HL-60 (cell line): ENCODE data around the gene CDKL1.

Source experiments
- DNase-seq, 2 experiments: peaks; one replicate each; pipeline ENCODE4 v3.0.0-alpha.2; 2010 to 2020; ENCODE audit warnings: low read depth in 1 of 2, low spot score in 1 of 2
- H3K27ac ChIP-seq: fragments of 250-450 bp; sonication (Bioruptor Pico); replicated peaks from 2 replicates; pipeline ENCODE4 v1.5.1; 2020; ENCODE audit warnings: mild to moderate bottlenecking, moderate library complexity
- H3K27me3 ChIP-seq: fragments of 250-450 bp; sonication (Bioruptor Pico); 2 replicates; pipeline ENCODE4 v1.5.1; 2021; ENCODE audit warnings: mild to moderate bottlenecking, moderate library complexity; ENCODE audit not compliant: insufficient read depth, poor library complexity, severe bottlenecking
- H3K4me3 ChIP-seq: replicated peaks from 2 replicates; pipeline ENCODE4 v1.5.1; 2011; ENCODE audit warnings: mild to moderate bottlenecking, control low read depth, low read length; ENCODE audit not compliant: insufficient read depth
- GABPA ChIP-seq: IDR thresholded peaks from 2 replicates; pipeline ENCODE4 v1.6.1; 2012; ENCODE audit warnings: low read depth
- POLR2AphosphoS5 ChIP-seq: IDR thresholded peaks from 2 replicates; pipeline ENCODE4 v1.6.1; 2012; ENCODE audit warnings: low read depth
- SPI1 ChIP-seq: IDR thresholded peaks from 2 replicates; pipeline ENCODE4 v1.6.1; 2012; ENCODE audit warnings: low read depth, mild to moderate bottlenecking, borderline replicate concordance
- TF ChIP-seq, protein P1 (sequence below): IDR thresholded peaks from one replicate; pipeline ENCODE4 v1.5.1; 2011; ENCODE audit warnings: low read length, control low read depth, inconsistent platforms; ENCODE audit not compliant: insufficient read depth
- TF ChIP-seq, protein P2 (sequence below): IDR thresholded peaks from 2 replicates; pipeline ENCODE4 v1.6.1; 2012; ENCODE audit warnings: low read depth; ENCODE audit not compliant: insufficient replicate concordance

Gene CDKL1

DNA sequence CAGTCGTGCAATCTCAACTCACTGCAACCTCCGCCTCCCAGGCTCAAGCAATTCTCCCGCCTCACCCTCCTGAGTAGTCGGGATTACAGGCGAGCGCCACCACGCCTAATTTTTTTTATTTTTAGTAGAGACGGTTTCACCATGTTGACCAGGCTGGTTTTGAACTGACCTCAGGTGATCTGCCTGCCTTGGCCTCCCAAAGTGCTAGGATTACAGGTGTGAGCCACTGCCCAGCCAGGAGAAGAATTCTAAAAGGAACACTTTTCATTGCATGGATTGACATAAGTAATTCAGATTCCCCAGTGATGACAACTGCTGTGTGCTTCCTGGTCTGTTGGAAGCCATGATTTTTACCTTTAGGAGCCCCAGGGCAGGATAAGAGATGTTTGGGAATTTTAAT lies 62.5 kb downstream of the CDKL1 start:
- no peaks in the 10 kb centered on the region for H3K27me3 ChIP-seq
- no peak overlapping the region for H3K4me3 ChIP-seq
- no peak for DNase-seq
- no peak overlapping the region for H3K27ac ChIP-seq
- TF ChIP-seq POLR2AphosphoS5 (no peak), SPI1 (no peak), GABPA (no peak)
- TF ChIP-seq, protein P1, sequence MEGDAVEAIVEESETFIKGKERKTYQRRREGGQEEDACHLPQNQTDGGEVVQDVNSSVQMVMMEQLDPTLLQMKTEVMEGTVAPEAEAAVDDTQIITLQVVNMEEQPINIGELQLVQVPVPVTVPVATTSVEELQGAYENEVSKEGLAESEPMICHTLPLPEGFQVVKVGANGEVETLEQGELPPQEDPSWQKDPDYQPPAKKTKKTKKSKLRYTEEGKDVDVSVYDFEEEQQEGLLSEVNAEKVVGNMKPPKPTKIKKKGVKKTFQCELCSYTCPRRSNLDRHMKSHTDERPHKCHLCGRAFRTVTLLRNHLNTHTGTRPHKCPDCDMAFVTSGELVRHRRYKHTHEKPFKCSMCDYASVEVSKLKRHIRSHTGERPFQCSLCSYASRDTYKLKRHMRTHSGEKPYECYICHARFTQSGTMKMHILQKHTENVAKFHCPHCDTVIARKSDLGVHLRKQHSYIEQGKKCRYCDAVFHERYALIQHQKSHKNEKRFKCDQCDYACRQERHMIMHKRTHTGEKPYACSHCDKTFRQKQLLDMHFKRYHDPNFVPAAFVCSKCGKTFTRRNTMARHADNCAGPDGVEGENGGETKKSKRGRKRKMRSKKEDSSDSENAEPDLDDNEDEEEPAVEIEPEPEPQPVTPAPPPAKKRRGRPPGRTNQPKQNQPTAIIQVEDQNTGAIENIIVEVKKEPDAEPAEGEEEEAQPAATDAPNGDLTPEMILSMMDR, result no peak
- TF ChIP-seq, protein P2, sequence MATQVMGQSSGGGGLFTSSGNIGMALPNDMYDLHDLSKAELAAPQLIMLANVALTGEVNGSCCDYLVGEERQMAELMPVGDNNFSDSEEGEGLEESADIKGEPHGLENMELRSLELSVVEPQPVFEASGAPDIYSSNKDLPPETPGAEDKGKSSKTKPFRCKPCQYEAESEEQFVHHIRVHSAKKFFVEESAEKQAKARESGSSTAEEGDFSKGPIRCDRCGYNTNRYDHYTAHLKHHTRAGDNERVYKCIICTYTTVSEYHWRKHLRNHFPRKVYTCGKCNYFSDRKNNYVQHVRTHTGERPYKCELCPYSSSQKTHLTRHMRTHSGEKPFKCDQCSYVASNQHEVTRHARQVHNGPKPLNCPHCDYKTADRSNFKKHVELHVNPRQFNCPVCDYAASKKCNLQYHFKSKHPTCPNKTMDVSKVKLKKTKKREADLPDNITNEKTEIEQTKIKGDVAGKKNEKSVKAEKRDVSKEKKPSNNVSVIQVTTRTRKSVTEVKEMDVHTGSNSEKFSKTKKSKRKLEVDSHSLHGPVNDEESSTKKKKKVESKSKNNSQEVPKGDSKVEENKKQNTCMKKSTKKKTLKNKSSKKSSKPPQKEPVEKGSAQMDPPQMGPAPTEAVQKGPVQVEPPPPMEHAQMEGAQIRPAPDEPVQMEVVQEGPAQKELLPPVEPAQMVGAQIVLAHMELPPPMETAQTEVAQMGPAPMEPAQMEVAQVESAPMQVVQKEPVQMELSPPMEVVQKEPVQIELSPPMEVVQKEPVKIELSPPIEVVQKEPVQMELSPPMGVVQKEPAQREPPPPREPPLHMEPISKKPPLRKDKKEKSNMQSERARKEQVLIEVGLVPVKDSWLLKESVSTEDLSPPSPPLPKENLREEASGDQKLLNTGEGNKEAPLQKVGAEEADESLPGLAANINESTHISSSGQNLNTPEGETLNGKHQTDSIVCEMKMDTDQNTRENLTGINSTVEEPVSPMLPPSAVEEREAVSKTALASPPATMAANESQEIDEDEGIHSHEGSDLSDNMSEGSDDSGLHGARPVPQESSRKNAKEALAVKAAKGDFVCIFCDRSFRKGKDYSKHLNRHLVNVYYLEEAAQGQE, result no peak

DNA sequence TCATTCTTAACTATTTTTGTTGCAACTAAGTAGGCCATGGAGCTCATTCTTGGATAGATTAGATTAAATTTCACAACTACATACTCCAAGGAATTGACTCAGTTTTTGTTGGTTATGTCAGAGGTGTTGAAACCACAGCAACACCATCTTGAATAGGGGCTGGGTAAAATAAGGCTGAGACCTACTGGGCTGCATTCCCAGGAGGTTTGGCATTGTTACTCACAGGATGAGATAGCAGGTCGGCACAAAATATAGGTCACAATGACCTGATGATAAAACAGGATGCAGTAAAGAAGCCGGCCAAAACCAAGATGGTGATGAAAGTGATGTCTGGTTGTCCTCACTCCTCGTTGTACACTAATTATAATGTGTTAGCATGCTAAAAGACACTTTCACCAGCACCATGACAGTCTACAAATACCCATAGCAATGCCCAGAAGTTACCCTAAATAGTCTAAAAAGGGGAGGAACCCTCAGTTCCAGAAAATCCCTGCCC lies 63.6 kb downstream of the CDKL1 start:
- no peaks in the 10 kb centered on the region for H3K27me3 ChIP-seq
- DNase-seq, result peak in 1 of 2 experiments; percentile 47
- no peak overlapping the region for H3K27ac ChIP-seq
- TF ChIP-seq SPI1 (no peak), GABPA (no peak), POLR2AphosphoS5 (no peak)
- TF ChIP-seq, protein P1, result no peak
- TF ChIP-seq, protein P2, result no peak
- no peak overlapping the region for H3K4me3 ChIP-seq

DNA sequence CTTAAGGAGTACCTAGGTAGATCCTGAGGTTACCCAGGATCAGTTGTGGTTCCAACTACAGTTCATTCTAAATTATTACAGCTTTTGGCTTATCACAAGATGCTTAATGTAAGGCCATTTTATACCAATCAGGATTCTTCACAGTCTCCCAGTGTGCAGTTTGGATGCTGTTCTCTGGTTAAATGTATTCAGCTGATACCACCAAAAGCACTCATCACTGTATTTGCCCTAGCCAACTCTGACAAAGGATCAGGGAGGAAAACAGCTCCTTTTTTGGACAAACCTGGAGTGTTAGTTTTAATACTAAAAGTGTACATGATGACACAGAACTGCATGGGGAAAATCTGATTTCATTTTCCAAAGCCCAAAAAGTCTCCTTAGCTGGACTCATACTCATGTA lies 65.1 kb downstream of the CDKL1 start:
- no peaks in the 10 kb centered on the region for H3K27me3 ChIP-seq
- TF ChIP-seq, protein P2, result no peak
- TF ChIP-seq, protein P1, result no peak
- no peak for TF ChIP-seq GABPA
- TF ChIP-seq POLR2AphosphoS5, result no peak
- TF ChIP-seq SPI1, result no peak
- H3K27ac ChIP-seq, result no peak overlapping the region
- H3K4me3 ChIP-seq, result no peak overlapping the region
- DNase-seq, result no peak
